GM12873 (cell line): ENCODE data around the gene NFYC.
A peak's percentile ranks its signal among the peaks of the same experiment; 100 is the strongest.

ENCODE experiments used
- TF ChIP-seq, protein P1 (sequence below): IDR thresholded peaks from 2 replicates; pipeline ENCODE4 v1.5.1; 2012; ENCODE audit warnings: low read depth, mild to moderate bottlenecking, moderate library complexity, low read length, control low read depth; ENCODE audit not compliant: insufficient read depth; ENCODE audit errors: missing control alignments

Gene NFYC

DNA sequence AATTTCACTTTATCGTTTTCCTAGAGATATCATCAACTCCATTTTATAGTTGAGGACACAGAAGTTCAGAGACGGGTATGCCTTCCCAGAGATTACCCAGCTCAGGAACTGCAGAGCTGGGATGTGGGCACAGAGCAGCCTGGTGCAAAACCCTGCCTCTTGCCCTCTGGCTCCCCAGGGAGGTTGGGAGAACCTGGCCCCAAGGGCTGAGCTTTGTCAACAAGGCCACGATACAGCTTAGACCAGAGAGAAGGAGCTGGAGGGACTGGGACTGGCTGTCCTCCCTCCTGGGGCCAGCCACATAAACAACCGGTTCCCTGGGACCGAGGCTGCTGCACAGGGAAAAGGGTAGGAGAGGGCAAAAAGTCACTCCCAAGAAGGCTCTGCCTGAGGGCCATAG is 29.8 kb upstream of the NFYC start:
- TF ChIP-seq, protein P1, sequence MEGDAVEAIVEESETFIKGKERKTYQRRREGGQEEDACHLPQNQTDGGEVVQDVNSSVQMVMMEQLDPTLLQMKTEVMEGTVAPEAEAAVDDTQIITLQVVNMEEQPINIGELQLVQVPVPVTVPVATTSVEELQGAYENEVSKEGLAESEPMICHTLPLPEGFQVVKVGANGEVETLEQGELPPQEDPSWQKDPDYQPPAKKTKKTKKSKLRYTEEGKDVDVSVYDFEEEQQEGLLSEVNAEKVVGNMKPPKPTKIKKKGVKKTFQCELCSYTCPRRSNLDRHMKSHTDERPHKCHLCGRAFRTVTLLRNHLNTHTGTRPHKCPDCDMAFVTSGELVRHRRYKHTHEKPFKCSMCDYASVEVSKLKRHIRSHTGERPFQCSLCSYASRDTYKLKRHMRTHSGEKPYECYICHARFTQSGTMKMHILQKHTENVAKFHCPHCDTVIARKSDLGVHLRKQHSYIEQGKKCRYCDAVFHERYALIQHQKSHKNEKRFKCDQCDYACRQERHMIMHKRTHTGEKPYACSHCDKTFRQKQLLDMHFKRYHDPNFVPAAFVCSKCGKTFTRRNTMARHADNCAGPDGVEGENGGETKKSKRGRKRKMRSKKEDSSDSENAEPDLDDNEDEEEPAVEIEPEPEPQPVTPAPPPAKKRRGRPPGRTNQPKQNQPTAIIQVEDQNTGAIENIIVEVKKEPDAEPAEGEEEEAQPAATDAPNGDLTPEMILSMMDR: no peak

DNA sequence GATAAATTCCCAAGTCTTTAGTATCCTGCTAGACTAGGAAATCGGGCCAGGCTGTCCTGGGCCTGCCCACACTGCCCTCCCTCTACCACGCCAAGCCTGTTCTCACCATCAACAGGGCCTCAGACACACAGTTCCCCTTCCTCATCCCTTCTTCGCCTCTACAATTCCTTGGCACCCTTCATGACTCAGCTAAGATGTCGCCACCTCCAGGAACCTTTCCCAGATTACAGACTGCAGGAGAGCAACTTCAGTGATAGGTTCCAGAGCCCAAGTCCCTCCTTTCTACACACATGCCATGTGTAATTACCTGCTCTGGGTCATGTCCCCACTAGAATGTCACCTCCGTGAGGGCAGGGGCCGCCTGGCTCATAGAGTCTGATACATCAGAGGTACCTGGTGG is 29.4 kb upstream of the NFYC start:
- TF ChIP-seq, protein P1: no peak

DNA sequence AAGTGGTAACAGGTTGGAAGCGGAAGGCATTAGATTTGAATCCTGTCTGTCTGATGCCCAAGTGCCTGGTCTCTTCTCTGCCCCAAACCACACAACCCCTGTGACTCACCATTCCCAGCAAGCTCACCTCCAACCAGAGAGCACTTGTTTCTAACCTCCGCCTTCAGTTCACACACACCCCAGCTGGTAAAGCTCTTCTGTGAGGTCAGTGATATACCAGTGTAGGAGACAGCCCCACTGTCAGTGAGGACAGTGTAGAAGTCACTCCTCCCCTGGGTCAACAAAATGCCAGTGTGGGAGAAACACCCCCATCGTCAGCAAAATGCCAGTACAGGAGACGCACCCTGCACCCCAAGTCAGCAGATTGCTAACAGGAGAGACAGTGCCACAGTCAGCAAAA is 28.6 kb upstream of the NFYC start:
- TF ChIP-seq, protein P1: no peak

DNA sequence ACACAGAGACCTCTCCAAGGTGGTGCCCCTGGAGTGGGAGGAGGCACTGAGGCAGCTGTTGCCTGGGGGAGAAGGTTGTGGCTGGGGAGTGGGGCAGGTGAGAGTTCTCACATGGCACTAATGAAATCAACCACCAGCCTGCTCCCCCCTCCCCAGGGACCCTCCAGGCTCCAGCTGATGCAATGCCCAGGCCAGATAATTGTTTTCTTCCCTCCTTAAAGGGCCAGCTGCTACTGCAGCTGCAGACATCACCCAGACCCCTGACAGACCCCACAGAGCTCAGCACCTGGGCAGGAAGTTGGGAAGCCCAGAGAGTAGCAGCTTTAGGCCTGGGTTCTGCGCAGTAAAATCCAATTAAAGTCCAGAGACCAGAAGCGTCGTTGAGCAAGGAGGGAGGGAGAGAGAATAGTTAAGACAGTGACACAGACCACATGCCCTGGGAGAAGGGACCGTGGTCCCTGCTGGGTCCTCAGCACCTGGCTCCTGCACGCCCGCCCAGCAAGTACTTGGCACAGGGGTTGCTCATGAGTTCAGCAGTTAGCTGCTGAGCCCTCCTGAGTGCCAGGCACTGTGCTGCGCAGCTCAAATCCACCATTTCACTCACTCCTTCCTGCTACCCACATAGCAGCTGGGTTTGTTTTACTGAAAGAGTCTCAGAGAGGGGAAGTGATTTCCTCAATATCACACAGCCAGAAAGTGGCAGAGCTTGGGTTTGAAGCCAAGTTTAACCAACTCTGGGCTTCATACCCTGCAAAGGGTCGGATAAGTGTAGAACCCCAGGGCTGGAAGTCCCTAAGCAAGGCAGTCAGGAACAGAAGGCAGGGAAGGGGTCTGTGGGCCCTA is 28.0 kb upstream of the NFYC start:
- TF ChIP-seq, protein P1: no peak

DNA sequence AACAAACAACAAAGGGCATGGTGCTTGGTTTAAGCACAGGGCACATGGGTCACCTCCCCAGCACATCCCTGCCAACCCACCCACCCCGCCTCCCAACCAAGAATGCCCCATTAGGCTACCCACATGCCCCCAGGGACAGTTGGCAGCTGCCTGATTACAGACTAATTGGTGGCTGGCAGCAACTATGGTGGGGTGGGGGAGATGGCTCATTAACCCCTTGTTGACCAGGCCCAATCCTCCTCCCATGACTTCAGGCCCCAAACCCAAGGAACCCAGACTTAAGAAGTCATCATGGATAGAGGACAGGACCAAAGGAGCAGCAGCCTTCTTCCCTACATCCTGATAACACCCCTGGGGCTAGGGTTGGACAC is 27.4 kb upstream of the NFYC start:
- TF ChIP-seq, protein P1: no peak

DNA sequence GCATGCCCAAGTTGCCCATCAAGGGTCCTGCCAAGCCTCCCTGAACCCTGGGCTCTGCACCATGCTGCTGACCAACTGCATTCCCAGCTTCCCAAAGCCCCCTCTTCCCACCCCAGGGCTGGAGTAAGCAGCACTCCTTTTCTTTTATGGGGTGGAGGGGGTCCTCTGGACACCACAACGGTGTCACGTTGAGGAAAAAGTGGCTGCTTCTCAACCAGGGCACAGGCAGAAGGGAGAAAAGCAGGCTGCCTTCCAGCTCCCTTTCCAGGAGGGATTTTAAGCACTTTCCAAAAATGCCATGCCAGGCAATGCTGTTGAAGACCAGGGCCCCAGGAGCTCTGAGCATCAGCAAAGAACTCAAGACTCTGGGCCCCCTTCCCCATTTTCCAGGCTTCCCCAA is 26.7 kb upstream of the NFYC start:
- TF ChIP-seq, protein P1: no peak

DNA sequence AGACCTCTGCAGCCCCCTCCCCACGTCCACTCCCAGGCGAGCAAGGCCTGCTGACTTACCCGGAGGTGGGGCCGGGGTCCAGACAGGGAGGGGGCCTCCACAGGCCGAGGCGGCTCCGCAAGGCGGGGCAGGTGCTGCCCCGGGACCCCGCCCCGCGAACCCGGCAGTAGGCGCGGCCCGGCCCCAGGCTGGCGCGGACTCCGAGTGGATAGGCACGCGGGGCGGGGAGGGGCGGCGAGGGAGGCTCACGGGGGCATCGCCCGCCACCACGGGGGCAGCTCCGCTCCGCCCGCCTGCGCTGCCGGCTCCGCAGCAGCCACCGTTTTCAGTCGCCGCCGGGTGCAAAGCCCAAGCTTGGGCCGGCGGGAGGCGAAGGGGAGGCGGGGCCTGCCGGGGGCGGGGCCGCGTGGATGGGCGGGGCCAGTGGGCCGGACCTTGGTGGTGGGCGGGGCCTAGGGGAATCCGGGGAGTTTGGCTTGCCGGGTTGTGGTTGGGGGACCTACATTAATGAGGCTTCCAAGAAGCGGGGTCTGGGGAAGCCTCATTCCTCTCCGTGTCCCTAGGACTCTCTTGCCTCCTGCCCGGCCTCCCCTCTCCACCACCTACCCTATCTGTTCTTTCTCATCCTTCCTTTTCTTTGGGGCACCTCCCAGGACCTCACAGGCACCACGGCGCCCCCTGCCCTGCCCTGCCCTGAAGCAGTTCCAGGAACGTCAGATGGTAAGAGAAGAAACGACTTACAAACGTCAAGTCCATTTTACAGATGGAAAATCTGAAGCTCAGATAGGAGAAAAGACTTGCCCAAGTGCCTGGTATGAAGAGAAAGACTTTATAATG is 26.0 kb upstream of the NFYC start, which contains the start of gene RIMS3:
RIMS3 (minus strand) TSS at position 348 of the 837 bp plus-strand sequence. CDS start 23,757 bp downstream, outside the sequence.
- TF ChIP-seq, protein P1: peak; percentile 22
